GM18520 (cell line): ENCODE results near the gene C1orf210.

Experiments
- ATAC-seq: cut with Tn5 transposase; IDR thresholded peaks from one replicate; pipeline ENCODE4 v1.9.1; 2021; ENCODE audit not compliant: unreplicated experiment

C1orf210 gene

DNA sequence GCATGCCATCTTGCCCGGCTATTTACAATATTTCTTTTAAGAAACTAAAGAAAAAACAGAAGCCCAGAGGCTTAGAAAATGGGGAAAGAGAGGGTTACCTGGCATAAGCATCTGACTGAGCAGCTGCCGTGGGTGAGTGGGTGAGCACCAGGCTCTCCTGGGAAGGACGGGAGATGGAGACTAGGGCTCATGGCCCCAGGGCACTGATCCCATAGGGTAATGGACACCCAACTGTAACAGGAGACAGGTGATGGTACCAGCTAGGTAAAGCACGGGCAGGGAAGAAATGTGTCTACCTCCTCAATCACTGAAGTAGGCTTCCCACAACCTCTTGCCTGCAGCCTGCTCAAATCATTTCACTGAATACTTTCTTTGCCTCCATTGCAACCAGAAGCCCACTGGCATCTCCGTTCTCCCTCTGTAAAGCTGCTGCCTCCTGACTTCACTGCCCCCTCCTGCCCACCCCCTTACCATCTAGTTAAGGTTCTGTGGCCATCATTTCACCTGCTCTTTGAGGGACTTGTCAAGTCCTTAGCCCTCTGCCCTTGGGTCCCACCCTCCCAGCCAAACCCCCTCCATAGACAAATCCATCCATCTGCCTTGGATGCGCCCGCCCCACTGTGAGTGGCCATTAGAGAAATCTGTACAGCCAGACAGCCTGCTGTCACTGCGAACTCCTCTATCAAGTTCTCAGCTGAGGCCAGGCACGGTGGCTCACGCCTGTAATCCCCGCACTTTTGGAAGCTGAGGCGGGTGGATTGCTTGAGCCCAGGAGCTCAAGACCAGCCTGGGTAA lies 9.4 kb downstream of the C1orf210 start:
- no peak for ATAC-seq

DNA sequence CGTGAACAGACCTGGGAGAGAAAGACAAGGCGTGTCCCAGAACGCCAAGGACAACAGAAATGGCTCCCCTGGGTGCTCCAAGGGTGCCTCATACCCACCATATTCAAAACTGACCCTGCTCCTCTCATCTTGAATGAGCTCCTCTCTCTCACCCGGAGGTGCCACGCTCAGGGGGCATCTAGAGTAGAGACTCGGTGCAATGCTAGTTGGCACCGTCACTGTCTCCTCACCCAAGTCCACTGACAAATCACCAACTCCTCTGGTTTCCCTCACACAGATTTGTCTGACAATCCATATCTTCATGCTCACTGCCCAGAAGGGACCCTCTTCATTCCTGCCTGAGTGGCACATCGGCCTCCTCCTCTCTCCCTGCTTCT lies 10.6 kb downstream of the C1orf210 start:
- ATAC-seq: no peak

DNA sequence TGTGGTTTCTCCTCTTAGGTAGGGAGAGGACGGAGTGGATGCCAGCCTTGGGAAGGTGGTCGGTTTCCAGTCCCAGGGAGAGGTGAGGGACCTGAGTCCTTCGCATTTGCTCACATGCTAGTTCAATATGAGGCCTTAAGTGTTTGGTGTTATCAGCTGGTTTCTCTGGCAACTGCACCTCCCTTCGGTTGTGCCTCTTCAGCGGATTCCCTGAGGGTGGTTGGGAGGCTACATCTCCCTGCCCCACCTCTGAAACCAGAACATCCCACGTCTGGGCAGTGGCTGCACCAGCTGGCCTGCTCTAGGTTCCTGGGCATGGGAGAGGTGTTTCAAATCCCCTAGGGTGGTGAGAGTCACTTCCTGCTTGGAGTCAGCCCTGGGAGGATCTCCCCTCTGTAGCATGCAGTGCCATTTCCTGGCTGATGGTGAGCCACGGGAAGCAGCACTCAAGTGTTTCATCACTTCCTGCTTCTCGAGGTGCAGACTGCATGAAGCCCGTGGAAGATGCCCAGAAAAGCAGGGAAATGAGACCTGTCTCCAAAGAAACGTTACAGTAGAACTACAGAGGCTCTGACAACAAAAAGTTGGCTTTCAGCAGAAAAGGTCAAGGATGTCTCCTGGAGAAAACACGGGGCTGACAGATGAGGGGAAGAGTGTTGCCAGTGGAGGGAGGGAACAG lies 11.1 kb downstream of the C1orf210 start:
- ATAC-seq: no peak

DNA sequence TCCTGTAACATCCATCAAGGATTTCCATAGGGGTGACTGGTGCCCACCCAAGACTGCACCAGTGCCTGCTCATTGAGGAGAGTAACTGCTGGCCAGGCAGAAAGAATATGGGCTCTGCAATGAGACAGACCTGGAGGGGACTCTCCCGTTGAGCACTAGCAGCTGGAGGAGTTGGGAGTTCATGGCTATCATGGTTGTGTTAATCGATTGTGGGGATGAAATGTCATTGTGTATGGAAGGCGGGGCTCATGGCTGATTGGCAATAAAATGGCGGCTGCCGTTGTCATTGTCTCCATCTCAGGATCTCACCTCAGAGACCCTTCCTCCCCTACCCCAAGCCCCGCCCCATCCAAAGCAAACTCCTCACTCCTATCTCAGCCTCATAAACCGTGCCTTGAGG lies 11.7 kb downstream of the C1orf210 start:
- no peak for ATAC-seq

DNA sequence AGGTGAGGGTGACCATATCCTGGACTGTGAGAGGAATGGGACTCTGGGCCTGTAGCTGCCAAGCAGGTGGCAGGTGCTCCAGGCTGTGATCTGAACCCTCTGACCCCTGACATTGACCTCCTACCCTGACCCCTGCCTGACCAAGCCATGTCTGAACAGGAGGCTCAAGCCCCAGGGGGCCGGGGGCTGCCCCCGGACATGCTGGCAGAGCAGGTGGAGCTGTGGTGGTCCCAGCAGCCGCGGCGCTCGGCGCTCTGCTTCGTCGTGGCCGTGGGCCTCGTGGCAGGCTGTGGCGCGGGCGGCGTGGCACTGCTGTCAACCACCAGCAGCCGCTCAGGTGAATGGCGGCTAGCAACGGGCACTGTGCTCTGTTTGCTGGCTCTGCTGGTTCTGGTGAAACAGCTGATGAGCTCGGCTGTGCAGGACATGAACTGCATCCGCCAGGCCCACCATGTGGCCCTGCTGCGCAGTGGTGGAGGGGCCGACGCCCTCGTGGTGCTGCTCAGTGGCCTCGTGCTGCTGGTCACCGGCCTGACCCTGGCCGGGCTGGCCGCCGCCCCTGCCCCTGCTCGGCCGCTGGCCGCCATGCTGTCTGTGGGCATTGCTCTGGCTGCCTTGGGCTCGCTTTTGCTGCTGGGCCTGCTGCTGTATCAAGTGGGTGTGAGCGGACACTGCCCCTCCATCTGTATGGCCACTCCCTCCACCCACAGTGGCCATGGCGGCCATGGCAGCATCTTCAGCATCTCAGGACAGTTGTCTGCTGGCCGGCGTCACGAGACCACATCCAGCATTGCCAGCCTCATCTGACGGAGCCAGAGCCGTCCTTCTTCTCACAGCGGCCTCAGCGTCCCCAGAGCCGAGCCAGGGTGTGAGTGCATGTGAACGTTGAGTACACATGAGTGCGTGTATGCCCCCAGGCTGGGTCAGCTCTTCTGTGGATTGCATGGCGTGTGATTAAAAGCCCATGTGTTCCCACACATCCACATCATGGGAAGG lies 12.5 kb downstream of the C1orf210 start:
- no peak for ATAC-seq

- ATAC-seq: no peak
Observed at GRCh38 chr1:43272161-43272560, 13.2 kb downstream of the C1orf210 start.

DNA sequence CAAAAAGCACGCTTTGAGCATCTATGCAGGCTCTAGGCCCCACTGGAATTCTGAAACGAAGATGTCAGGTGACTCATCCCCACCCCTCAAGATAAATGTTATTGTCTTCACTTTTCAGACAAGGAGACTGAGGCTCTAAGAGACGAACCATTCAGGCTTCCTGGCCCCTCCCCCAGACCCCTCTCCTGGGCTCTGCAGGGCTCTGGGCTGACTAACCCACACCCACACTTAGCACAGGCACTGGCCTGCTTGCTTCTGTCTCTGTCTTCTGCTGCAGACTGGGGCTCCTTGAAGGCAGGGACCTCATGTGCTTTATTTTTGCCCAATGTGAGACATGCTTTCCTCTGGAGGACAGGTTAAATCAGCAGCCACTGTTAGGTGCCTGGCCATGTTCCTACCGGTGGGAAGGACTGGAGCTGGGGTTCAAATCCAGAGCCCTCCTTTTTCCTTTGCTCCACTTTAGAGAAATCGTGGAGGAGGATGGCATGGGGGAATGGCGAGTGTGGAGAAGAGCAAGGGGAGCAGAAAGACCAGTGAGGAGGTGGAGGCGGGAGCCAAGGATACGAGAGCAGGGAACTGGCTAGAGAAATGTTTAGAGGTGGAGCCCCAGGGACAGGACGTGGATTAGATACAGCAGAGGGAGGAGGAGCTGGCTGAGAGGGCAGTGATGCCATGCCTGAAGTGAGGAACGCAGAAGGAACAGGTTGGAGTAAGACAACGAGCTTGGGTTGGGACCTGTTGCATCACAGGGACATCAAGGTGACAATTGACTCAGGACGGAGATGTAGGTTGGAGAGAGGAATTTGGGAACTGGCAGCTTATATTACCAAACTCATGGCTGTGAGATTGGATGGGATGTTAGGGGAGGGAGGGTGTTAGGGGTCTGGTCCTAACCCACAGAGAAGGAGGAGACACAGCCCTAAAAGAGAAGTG lies 13.9 kb downstream of the C1orf210 start:
- ATAC-seq: no peak

DNA sequence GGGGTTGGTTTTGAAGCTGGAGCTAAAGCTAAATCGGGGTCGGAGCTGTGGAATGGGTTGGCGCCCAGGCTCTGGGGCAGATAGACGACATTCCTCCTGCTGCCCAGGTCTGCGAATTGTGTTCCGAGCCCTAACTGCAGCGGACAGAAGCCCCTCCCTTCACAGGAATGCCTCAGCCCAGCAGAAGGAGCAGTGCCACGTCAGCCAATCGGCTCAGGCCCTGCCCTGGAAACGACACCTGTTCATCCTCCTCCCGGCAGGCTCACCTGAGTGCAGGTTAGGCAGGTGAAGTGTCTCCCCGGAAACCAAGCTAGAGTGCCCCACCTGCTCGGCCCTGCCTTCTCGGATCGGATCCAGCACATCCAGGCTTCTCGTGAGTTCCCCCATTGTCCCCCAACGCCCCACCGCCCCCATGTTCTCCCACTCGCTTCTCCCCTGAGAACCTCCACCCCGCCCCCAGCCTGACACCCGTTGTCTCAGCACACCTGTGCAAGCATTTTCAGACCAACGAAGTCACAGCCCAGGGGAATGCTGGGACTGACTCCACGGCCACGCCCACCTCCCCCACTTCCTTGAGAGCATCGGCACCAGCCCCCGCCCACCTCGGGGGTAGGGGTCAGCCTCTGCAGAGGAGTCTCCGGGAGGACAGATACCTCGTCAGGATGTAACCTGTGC lies 14.8 kb downstream of the C1orf210 start:
- no peak for ATAC-seq

DNA sequence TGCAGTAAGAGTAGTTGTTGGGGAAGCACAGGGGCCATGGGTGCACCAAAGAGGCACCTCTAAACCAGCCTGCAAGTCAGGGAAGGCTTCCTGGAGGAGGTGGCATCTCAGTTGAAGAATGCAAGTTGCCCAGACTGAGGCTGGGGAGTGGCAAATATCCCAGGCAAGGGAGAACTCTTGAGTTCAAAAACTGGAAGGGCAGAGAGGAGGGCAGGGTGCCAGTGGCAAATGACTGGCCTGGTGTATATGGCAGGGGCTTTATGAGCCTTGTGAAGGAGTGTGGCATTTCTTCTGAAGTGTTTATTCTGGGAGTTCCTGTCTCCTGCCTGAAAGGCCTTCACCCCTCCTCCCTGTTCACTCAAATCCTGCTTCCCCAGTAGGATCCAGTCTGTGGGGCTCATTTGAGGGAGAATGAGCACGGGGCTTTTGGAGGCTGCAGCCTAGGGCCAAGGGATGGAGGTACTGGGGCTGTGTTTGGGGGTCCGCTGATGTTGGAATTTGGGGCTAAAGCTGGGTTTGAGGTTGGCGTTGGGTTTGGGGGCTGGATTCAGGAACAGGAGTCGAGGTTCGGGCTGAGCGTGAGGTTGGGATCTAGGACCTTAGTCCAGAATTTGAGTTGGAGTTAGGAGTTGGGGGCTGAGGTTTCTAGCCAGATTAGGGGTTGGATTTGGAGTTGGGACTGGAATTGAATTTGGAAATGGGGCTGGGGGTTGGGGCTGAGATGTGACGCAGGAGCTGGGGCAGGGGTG lies 15.6 kb downstream of the C1orf210 start, which contains the start of gene TMEM125:
TSS of gene TMEM125 (plus strand) at position 357 of the 749 bp plus-strand sequence. CDS start 2,740 bp downstream, outside the sequence.
- no peak for ATAC-seq

DNA sequence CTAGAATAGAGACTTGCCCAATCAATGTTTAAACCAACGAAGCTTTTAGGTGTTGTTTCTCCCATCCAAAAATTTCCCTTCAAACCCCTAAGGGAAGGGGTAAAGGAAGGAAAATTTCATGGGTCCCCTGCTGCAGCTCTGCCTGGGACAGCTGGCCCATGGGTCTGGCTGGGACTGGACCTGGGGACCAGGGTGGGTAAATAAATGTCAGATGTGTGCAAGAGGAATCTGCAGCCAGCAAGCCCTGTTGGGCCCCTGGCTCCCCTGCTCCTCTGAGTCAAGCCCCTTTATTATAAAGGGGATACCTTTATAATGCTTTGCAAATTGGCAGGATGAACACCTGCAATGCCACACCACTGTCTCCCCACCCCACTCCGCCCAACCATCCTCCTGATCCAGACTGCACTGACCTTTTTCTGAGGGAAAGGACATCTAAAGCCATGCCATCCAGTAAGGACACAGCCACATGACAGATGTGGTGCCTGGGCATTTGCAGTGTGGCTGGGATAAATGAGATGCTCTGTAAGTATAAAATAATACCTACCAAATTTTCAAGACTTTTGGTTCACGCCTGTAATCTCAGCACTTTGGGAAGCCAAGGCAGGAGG lies 17.5 kb downstream of the C1orf210 start:
- ATAC-seq: no peak

GRCh38 chr1:43267291-43267805 lies 18.0 kb downstream of the C1orf210 start:
- ATAC-seq: no peak

DNA sequence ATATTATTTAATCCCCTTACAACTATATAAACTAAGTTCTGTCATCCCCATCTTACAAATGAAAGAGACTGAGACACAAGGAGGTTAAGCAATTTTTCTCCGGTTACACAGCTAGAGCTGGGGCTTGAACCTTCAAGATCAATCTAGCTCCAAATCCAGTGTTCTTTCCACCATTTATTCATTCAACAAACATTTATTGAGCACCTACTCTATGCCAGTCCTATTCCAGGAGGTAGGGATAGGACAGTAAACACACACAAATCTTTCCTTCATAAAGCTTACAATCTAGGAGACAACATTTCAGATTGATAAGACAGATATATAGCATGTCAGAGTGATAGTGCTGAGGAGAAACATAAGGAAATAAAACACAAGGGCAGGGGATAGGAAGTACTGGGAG lies 18.5 kb downstream of the C1orf210 start:
- no peak for ATAC-seq

DNA sequence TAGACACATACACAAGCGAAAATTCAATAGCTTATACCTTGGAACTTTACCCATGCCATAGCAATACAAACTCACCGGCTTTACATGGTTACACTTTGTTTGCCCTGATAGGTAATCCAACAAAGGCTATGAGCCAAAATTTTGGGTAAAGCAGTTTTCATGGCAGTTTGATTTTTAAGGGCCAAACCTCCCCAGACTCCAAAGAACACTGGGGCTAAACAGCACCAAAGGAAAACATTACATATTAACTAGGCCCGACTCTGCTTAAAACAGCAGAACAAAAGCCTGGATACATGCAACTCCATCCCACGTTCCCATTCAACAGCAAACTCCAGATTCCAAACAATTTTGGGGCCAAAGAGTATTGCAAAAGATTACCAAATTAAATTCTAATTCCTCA lies 19.9 kb downstream of the C1orf210 start:
- ATAC-seq: no peak

DNA sequence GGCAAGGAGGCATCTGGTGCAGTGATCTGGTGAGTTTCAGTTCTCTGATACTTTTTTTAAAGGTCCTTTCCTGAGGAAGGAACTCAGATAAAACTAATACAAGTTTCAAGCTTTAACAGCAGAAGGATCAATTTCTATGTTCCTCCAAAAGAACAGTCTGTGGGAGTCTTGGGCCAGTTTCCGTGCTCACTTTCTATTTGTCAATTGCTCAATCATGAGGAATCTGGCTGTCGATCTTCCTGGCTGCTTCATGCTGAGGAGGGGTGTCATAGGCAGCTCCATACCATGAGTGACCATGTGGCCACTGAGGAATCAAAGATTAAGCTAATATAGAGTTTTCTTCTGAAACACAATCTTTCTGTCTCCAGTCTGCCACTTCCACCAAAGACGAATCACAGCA lies 27.0 kb downstream of the C1orf210 start:
- no peak for ATAC-seq

DNA sequence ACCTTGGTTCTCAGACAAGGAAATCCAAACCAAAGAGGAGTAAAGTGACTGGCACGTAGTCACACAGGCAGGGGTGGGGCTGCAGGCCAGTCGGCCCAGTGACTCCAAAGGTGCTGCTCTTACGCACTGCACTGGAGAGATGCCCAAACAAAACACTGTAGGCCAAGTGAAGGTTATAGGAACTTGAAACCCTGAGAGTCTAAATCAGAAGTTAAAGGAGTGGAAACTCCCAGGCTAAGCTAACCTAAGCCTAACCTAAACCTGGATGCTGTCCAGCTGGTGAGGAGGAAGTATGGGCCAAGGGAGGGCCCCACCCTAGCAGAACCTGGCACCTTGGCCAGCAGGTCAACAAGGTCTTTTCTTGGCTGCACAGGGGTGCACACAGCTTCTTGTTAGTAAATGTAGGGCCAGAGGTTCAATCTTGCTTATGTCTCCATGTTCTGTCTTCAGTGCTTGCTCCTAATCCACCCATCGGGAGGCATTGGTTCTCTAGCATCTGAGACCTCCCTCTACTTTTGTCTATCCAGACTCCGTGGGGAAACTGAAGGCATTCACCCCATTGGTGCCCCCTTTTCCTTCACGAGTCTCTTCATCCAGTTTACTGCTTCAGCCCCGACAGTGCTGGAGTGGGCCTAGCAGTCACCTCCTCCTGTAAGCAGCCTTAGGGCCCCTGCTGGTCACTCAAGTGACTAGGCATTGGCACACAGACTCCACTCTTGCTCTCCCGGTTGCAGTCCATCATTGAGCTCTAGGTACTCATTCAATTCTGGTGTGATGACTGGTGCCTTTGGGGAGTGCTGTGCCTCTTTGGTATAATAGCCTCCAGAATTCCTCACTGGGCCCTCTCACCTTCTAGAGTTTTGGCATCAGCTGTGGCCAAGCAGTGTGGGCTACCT lies 28.5 kb downstream of the C1orf210 start:
- no peak for ATAC-seq

DNA sequence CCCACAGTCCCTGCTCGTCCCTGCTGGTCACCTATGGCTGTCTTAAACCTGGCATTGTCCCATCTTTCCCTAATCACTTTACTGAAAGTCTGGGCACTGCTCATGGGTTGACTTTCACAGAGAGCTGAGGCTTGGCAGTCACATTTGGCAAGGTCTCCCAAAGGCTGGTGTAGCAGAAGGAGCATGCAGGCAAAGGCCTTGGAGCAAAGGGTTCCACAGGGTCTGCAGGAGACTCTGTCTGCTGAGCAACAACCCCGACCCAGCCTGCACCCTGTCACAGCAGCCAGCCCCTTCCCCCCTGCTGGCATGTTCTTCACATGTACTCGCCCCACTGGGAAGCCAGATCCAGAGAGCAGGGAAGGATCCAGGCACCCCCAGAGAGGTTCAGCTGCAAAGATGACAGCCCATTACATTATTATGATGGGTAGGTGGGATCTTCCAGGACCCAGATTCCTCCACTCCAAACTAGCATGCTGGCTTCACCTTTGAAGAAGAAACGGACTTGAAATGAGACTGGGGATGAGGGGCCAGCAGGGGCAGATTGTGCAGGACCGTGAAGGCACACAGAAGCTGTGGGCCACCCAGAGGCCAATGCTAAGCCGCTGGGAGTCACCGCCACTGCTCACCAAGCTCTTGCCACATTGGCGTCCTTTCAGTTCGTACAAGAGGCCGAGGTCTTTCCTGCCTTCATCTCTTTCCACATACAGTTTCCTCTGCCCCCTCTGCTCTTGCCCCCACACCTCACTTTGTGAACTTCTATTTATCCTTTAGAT lies 29.8 kb downstream of the C1orf210 start:
- no peak for ATAC-seq

DNA sequence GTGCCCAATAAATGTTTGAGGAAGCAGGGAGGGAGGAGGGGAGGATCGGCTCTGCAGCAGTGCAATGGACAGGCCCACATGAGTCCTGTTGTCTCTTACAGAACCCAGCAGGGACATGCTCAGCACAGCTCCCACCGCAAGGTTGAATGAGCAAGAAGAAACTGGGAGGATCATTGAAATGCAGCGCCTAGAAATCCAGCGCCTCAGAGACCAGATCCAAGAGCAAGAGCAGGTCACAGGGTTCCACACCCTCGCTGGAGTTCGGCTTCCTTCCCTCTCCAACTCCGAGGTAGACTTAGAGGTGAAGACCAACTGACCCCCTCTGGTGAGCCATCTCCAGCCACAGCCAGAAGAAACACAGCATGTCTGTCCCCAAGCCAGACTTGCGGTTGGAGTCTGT lies 31.5 kb downstream of the C1orf210 start:
- ATAC-seq: no peak
